H9 (cell line): ENCODE results near the gene SIAH2. TPM values are rescaled to one million over a fixed set of nuclear protein-coding genes. Genes with fewer than 3 reads are reported as not detected.

Experiments used
- DNase-seq: peaks from one replicate; pipeline ENCODE4 v3.0.0-alpha.2; 2017
- H2AFZ ChIP-seq: one replicate; pipeline ENCODE4 v1.6.1; 2013; ENCODE audit warnings: mild to moderate bottlenecking, low read length, control low read depth, moderate library complexity
- H2AK5ac ChIP-seq: 2 replicates; pipeline ENCODE4 v1.6.1; 2013; ENCODE audit warnings: low read length, control low read depth, mixed read lengths; ENCODE audit not compliant: insufficient read length
- H2BK120ac ChIP-seq: one replicate; pipeline ENCODE4 v1.6.1; 2013; ENCODE audit warnings: low read depth, mild to moderate bottlenecking, low read length, control low read depth, inconsistent platforms; ENCODE audit not compliant: poor library complexity, severe bottlenecking
- H2BK12ac ChIP-seq: 2 replicates; pipeline ENCODE4 v1.6.1; 2013; ENCODE audit warnings: low read length, control low read depth, mixed read lengths, low read depth; ENCODE audit not compliant: insufficient read length
- H2BK15ac ChIP-seq: 2 replicates; pipeline ENCODE4 v1.6.1; 2013; ENCODE audit warnings: low read depth, low read length, control low read depth
- H2BK20ac ChIP-seq: one replicate; pipeline ENCODE4 v1.6.1; 2013; ENCODE audit warnings: low read depth, mild to moderate bottlenecking, low read length, control low read depth, inconsistent platforms; ENCODE audit not compliant: poor library complexity, severe bottlenecking
- H2BK5ac ChIP-seq: 2 replicates; pipeline ENCODE4 v1.6.1; 2013; ENCODE audit warnings: low read length, control low read depth, mixed read lengths; ENCODE audit not compliant: insufficient read length
- H3K14ac ChIP-seq: 2 replicates; pipeline ENCODE4 v1.6.1; 2013; ENCODE audit warnings: low read length, control low read depth; ENCODE audit not compliant: insufficient read depth
- H3K18ac ChIP-seq: 2 replicates; pipeline ENCODE4 v1.6.1; 2013; ENCODE audit warnings: low read depth, mild to moderate bottlenecking, mixed read lengths, low read length, control low read depth; ENCODE audit not compliant: insufficient read length
- H3K23ac ChIP-seq: 2 replicates; pipeline ENCODE4 v1.6.1; 2013; ENCODE audit warnings: low read length, control low read depth, mixed read lengths, low read depth; ENCODE audit not compliant: insufficient read length
- H3K23me2 ChIP-seq: 2 replicates; pipeline ENCODE4 v1.6.1; 2013; ENCODE audit warnings: low read depth, mild to moderate bottlenecking, mixed read lengths, low read length, control low read depth; ENCODE audit not compliant: insufficient read length, poor library complexity, severe bottlenecking
- H3K27ac ChIP-seq: 2 replicates; pipeline ENCODE4 v1.5.1; 2013; ENCODE audit warnings: low read length, control low read depth, mixed read lengths, low read depth; ENCODE audit not compliant: insufficient read length
- H3K27me3 ChIP-seq: 2 replicates; pipeline ENCODE4 v1.6.1; 2013; ENCODE audit warnings: low read length, control low read depth, inconsistent platforms; ENCODE audit not compliant: insufficient read depth
- H3K4ac ChIP-seq: 2 replicates; pipeline ENCODE4 v1.6.1; 2013; ENCODE audit warnings: low read depth, mild to moderate bottlenecking, control low read depth, inconsistent platforms, low read length, moderate library complexity
- H3K4me1 ChIP-seq: 2 replicates; pipeline ENCODE4 v1.6.1; 2013; ENCODE audit warnings: low read length, control low read depth, inconsistent platforms; ENCODE audit not compliant: insufficient read depth
- H3K4me2 ChIP-seq: 2 replicates; pipeline ENCODE4 v1.6.1; 2013; ENCODE audit warnings: low read length, control low read depth, mixed read lengths; ENCODE audit not compliant: insufficient read length, insufficient read depth
- H3K56ac ChIP-seq: 2 replicates; pipeline ENCODE4 v1.6.1; 2013; ENCODE audit warnings: low read depth, mild to moderate bottlenecking, mixed read lengths, low read length, control low read depth; ENCODE audit not compliant: insufficient read length
- H3K79me1 ChIP-seq: 2 replicates; pipeline ENCODE4 v1.6.1; 2013; ENCODE audit warnings: low read depth, mild to moderate bottlenecking, moderate library complexity, low read length, control low read depth, inconsistent platforms; ENCODE audit not compliant: insufficient read depth, poor library complexity, severe bottlenecking
- H3K79me2 ChIP-seq: 2 replicates; pipeline ENCODE4 v1.6.1; 2013; ENCODE audit warnings: low read length, control low read depth, inconsistent platforms; ENCODE audit not compliant: insufficient read depth
- H3K9ac ChIP-seq: 2 replicates; pipeline ENCODE4 v1.6.1; 2013; ENCODE audit warnings: low read length, control low read depth, mixed read lengths; ENCODE audit not compliant: insufficient read length; ENCODE audit errors: extremely low read depth
- H3K9me3 ChIP-seq: one replicate; pipeline ENCODE4 v1.6.1; 2013; ENCODE audit warnings: low read depth, low read length, inconsistent platforms; ENCODE audit not compliant: control insufficient read depth
- H3T11ph ChIP-seq: one replicate; pipeline ENCODE4 v1.6.1; 2013; ENCODE audit warnings: mild to moderate bottlenecking, low read length, control low read depth, inconsistent platforms
- H4K20me1 ChIP-seq: one replicate; pipeline ENCODE4 v1.6.1; 2013; ENCODE audit not compliant: control insufficient read depth, insufficient read length, insufficient read depth
- H4K5ac ChIP-seq: 2 replicates; pipeline ENCODE4 v1.6.1; 2013; ENCODE audit warnings: low read depth, mild to moderate bottlenecking, mixed read lengths, low read length, control low read depth; ENCODE audit not compliant: insufficient read length
- H4K8ac ChIP-seq: replicated peaks from 2 replicates; pipeline ENCODE4 v1.6.1; 2013; ENCODE audit warnings: low read length, control low read depth, mixed read lengths, low read depth; ENCODE audit not compliant: insufficient read length
- H4K91ac ChIP-seq: 2 replicates; pipeline ENCODE4 v1.6.1; 2013; ENCODE audit warnings: low read depth, mild to moderate bottlenecking, moderate library complexity, mixed read lengths, low read length, control low read depth; ENCODE audit not compliant: insufficient read length
- H3K27ac Mint-ChIP-seq, 3 experiments: 2 replicates in 2 of 3; 3 replicates in 1 of 3; pipeline ENCODE4 v1.8.0; 2020 to 2021; ENCODE audit warnings: mixed read lengths in 3 of 3, mild to moderate bottlenecking in 1 of 3, moderate library complexity in 1 of 3
- H3K27me3 Mint-ChIP-seq: 2 replicates; pipeline ENCODE4 v1.8.0; 2021; ENCODE audit warnings: low read depth, mild to moderate bottlenecking, moderate library complexity, mixed read lengths
- H3K36me3 Mint-ChIP-seq, 3 experiments: 2 replicates in 2 of 3; 3 replicates in 1 of 3; pipeline ENCODE4 v1.8.0; 2020 to 2021; ENCODE audit warnings: low read depth in 3 of 3, mixed read lengths in 3 of 3; ENCODE audit not compliant: insufficient read depth in 1 of 3
- H3K4me1 Mint-ChIP-seq, 2 experiments: 2 replicates each; pipeline ENCODE4 v1.8.0; 2020; ENCODE audit warnings: mixed read lengths in 2 of 2
- H3K4me3 Mint-ChIP-seq, 2 experiments: 2 replicates in 1 of 2; 3 replicates in 1 of 2; pipeline ENCODE4 v1.8.0; 2020 to 2021; ENCODE audit warnings: mild to moderate bottlenecking in 2 of 2, mixed read lengths in 2 of 2, moderate library complexity in 1 of 2
- H3K9me3 Mint-ChIP-seq, 2 experiments: 2 replicates in 1 of 2; 3 replicates in 1 of 2; pipeline ENCODE4 v1.8.0; 2020; ENCODE audit warnings: mild to moderate bottlenecking in 2 of 2, mixed read lengths in 2 of 2, moderate library complexity in 1 of 2
- WGBS: extraction: QIAGEN DNeasy Blood & Tissue Kit; methylation state at CpG from one replicate; pipeline ENCODE4 v1.1.7; 2013; ENCODE audit warnings: missing lambda C conversion rate, low lambda C conversion rate, mixed read lengths; ENCODE audit not compliant: insufficient read length; ENCODE audit errors: extremely low coverage; 5-methylcytosine and 5-hydroxymethylcytosine counted together
- total RNA-seq: library from RNA; stranded (reverse); gene quantifications from 2 replicates; pipeline ENCODE4 v1.2.1, GENCODE V29; 2021
- TF ChIP-seq, protein P1 (sequence below): fragments of 200-600 bp; sonication (generic); conservative IDR thresholded peaks from 3 replicates; pipeline ENCODE4 v1.8.0; 2021; ENCODE audit warnings: antibody characterized with exemption, mild to moderate bottlenecking

Gene SIAH2
- total RNA-seq, 1 experiment from 2014 or later: 17.4 TPM

DNA sequence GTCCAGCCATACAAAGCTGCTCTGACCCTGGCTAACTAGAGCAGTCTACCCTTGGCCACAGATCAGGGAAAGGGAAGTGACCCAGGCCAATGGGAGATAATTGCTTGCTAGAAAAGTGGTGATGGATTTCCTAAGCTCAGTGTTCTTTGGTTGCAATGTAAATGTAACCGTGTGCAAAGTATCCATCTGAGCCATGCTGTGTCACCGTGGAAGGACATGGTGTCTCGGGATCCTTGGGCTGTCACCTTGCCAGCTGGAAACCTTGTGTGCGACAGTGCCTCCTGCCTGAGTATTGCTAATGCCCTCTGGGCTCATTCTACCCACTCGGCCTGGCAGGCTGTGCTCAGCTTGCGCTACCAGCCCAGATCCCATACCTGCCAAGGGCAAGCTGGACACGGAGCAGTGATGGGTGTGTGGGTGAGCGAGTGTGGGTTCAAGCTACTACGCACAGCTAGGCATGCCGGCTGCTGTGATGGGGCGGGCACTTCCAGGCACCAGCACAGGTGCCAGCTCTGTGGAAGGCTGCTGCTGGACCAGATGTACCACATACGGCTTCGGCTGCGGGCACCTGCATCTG lies 10.7 kb upstream of the SIAH2 start:
- Mint-ChIP-seq H3K27ac (no peak overlapping the region), H3K36me3 (no peaks in the 10 kb centered on the region), H3K27me3 (peaks cover 2% of the 10 kb centered on the region), H3K4me1 (no peaks in the 10 kb centered on the region), H3K4me3 (no peak overlapping the region), H3K9me3 (no peaks in the 10 kb centered on the region)
- Histone ChIP-seq H2AK5ac (no peak overlapping the region), H2AFZ (no peak overlapping the region), H3K23ac (no peak overlapping the region), H3K18ac (no peak overlapping the region), H2BK5ac (no peak overlapping the region), H2BK120ac (no peak overlapping the region), H3K56ac (no peak overlapping the region), H4K20me1 (no peaks in the 10 kb centered on the region), H2BK12ac (no peak overlapping the region), H4K5ac (no peak overlapping the region), H3T11ph (no peak overlapping the region), H3K14ac (no peak overlapping the region), H2BK15ac (no peak overlapping the region), H3K4me1 (no peaks in the 10 kb centered on the region), H3K9ac (no peak overlapping the region), H4K91ac (no peak overlapping the region), H2BK20ac (no peak overlapping the region), H3K23me2 (no peaks in the 10 kb centered on the region), H3K79me1 (no peaks in the 10 kb centered on the region), H3K79me2 (no peaks in the 10 kb centered on the region), H3K9me3 (no peaks in the 10 kb centered on the region), H3K27me3 (no peaks in the 10 kb centered on the region), H3K27ac (no peak overlapping the region), H3K4ac (no peak overlapping the region), H3K4me2 (no peak overlapping the region), H4K8ac (no peak overlapping the region)
- no CpG with 5 or more reads among the region's 14 CpGs for WGBS
- TF ChIP-seq, protein P1, sequence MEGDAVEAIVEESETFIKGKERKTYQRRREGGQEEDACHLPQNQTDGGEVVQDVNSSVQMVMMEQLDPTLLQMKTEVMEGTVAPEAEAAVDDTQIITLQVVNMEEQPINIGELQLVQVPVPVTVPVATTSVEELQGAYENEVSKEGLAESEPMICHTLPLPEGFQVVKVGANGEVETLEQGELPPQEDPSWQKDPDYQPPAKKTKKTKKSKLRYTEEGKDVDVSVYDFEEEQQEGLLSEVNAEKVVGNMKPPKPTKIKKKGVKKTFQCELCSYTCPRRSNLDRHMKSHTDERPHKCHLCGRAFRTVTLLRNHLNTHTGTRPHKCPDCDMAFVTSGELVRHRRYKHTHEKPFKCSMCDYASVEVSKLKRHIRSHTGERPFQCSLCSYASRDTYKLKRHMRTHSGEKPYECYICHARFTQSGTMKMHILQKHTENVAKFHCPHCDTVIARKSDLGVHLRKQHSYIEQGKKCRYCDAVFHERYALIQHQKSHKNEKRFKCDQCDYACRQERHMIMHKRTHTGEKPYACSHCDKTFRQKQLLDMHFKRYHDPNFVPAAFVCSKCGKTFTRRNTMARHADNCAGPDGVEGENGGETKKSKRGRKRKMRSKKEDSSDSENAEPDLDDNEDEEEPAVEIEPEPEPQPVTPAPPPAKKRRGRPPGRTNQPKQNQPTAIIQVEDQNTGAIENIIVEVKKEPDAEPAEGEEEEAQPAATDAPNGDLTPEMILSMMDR: no peak
- no peak for DNase-seq
